ENCODE results near the gene XIST.

XIST gene

DNA sequence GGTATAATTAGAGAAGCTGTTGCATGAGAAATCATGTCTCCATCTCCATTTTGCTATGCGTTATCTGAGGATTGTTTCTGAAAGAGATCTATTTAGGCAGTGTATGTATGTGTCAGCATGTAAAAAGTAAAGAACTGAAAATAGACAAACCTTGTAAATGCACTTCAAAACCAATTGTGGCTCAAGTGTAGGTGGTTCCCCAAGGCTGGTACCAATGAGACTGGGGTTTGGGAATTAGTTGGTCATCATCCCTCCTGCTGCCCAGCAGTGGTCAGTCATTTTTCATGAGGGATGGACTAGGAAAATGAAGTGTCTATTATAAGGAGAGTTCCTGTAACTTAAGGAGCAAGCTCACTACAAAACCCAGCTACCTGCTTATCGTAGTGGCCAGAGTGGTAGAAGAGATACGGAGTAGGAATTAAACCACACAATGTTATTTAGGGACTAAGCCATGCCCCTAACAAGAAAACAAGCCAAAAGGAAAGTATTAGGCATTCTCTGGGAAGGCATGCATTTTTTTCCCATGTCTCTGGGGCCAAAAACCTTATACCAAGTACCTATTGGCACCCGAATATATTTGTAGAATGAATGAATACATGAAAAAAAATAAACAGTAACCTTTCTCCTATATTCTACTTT is 30.5 kb downstream of the XIST start (continued):
- TF ChIP-seq, protein P1, sequence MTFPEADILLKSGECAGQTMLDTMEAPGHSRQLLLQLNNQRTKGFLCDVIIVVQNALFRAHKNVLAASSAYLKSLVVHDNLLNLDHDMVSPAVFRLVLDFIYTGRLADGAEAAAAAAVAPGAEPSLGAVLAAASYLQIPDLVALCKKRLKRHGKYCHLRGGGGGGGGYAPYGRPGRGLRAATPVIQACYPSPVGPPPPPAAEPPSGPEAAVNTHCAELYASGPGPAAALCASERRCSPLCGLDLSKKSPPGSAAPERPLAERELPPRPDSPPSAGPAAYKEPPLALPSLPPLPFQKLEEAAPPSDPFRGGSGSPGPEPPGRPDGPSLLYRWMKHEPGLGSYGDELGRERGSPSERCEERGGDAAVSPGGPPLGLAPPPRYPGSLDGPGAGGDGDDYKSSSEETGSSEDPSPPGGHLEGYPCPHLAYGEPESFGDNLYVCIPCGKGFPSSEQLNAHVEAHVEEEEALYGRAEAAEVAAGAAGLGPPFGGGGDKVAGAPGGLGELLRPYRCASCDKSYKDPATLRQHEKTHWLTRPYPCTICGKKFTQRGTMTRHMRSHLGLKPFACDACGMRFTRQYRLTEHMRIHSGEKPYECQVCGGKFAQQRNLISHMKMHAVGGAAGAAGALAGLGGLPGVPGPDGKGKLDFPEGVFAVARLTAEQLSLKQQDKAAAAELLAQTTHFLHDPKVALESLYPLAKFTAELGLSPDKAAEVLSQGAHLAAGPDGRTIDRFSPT (tag by site-specific recombination; IDR thresholded peaks at IDR 0.05): peak; percentile 91
- TF ChIP-seq, protein P2, sequence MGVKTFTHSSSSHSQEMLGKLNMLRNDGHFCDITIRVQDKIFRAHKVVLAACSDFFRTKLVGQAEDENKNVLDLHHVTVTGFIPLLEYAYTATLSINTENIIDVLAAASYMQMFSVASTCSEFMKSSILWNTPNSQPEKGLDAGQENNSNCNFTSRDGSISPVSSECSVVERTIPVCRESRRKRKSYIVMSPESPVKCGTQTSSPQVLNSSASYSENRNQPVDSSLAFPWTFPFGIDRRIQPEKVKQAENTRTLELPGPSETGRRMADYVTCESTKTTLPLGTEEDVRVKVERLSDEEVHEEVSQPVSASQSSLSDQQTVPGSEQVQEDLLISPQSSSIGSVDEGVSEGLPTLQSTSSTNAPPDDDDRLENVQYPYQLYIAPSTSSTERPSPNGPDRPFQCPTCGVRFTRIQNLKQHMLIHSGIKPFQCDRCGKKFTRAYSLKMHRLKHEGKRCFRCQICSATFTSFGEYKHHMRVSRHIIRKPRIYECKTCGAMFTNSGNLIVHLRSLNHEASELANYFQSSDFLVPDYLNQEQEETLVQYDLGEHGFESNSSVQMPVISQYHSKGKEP (tag by site-specific recombination; IDR thresholded peaks at IDR 0.05): 0 out of 2 replicates have a peak, but pooled peaks have one; percentile 15
- TF ChIP-seq TCF7L2 (IDR thresholded peaks at IDR 0.05; ENCODE audit: borderline replicate concordance, low read depth, low read length) (no peak), ZNF747 (tag by site-specific recombination; IDR thresholded peaks at IDR 0.05) (no peak), ZNF561 (tag by site-specific recombination; IDR thresholded peaks at IDR 0.05; ENCODE audit: borderline replicate concordance) (no peak), KLF1 (tag by site-specific recombination; IDR thresholded peaks at IDR 0.05) (peak; percentile 22; the same call in 1 of the 2 replicates), ZFP3 (tag by site-specific recombination; IDR thresholded peaks at IDR 0.05; ENCODE audit: low read depth) (no peak), ZNF76 (tag by site-specific recombination; IDR thresholded peaks at IDR 0.05; ENCODE audit: borderline replicate concordance, low read depth) (no peak), HOXC10 (CRISPR knock-in tag; IDR thresholded peaks at IDR 0.05) (no peak), MZF1 (tag by site-specific recombination; IDR thresholded peaks at IDR 0.05; ENCODE audit: borderline replicate concordance) (no peak), ZNF501 (tag by site-specific recombination; IDR thresholded peaks at IDR 0.05) (no peak), ZNF404 (tag by site-specific recombination; IDR thresholded peaks at IDR 0.05) (no peak), ZNF660 (tag by site-specific recombination; IDR thresholded peaks at IDR 0.05) (no peak), ZNF146 (tag by site-specific recombination; IDR thresholded peaks at IDR 0.05) (no peak), ZNF239 (tag by site-specific recombination; IDR thresholded peaks at IDR 0.05) (no peak), ZNF600 (tag by site-specific recombination; IDR thresholded peaks at IDR 0.05) (peak; percentile 84), HOXD13 (CRISPR knock-in tag; IDR thresholded peaks at IDR 0.05; ENCODE audit: borderline replicate concordance) (no peak), ZNF175 (tag by site-specific recombination; IDR thresholded peaks at IDR 0.05) (no peak)
- TF ChIP-seq, protein P3, sequence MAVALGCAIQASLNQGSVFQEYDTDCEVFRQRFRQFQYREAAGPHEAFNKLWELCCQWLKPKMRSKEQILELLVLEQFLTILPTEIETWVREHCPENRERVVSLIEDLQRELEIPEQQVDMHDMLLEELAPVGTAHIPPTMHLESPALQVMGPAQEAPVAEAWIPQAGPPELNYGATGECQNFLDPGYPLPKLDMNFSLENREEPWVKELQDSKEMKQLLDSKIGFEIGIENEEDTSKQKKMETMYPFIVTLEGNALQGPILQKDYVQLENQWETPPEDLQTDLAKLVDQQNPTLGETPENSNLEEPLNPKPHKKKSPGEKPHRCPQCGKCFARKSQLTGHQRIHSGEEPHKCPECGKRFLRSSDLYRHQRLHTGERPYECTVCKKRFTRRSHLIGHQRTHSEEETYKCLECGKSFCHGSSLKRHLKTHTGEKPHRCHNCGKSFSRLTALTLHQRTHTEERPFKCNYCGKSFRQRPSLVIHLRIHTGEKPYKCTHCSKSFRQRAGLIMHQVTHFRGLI (tag by site-specific recombination; IDR thresholded peaks at IDR 0.05): no peak
- TF ChIP-seq, protein P4, sequence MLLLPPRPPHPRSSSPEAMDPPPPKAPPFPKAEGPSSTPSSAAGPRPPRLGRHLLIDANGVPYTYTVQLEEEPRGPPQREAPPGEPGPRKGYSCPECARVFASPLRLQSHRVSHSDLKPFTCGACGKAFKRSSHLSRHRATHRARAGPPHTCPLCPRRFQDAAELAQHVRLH (tag by site-specific recombination; IDR thresholded peaks at IDR 0.05): no peak
- TF ChIP-seq, protein P5, sequence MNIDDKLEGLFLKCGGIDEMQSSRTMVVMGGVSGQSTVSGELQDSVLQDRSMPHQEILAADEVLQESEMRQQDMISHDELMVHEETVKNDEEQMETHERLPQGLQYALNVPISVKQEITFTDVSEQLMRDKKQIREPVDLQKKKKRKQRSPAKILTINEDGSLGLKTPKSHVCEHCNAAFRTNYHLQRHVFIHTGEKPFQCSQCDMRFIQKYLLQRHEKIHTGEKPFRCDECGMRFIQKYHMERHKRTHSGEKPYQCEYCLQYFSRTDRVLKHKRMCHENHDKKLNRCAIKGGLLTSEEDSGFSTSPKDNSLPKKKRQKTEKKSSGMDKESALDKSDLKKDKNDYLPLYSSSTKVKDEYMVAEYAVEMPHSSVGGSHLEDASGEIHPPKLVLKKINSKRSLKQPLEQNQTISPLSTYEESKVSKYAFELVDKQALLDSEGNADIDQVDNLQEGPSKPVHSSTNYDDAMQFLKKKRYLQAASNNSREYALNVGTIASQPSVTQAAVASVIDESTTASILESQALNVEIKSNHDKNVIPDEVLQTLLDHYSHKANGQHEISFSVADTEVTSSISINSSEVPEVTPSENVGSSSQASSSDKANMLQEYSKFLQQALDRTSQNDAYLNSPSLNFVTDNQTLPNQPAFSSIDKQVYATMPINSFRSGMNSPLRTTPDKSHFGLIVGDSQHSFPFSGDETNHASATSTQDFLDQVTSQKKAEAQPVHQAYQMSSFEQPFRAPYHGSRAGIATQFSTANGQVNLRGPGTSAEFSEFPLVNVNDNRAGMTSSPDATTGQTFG (tag by site-specific recombination; IDR thresholded peaks at IDR 0.05; ENCODE audit: borderline replicate concordance): no peak
- TF ChIP-seq, protein P6, sequence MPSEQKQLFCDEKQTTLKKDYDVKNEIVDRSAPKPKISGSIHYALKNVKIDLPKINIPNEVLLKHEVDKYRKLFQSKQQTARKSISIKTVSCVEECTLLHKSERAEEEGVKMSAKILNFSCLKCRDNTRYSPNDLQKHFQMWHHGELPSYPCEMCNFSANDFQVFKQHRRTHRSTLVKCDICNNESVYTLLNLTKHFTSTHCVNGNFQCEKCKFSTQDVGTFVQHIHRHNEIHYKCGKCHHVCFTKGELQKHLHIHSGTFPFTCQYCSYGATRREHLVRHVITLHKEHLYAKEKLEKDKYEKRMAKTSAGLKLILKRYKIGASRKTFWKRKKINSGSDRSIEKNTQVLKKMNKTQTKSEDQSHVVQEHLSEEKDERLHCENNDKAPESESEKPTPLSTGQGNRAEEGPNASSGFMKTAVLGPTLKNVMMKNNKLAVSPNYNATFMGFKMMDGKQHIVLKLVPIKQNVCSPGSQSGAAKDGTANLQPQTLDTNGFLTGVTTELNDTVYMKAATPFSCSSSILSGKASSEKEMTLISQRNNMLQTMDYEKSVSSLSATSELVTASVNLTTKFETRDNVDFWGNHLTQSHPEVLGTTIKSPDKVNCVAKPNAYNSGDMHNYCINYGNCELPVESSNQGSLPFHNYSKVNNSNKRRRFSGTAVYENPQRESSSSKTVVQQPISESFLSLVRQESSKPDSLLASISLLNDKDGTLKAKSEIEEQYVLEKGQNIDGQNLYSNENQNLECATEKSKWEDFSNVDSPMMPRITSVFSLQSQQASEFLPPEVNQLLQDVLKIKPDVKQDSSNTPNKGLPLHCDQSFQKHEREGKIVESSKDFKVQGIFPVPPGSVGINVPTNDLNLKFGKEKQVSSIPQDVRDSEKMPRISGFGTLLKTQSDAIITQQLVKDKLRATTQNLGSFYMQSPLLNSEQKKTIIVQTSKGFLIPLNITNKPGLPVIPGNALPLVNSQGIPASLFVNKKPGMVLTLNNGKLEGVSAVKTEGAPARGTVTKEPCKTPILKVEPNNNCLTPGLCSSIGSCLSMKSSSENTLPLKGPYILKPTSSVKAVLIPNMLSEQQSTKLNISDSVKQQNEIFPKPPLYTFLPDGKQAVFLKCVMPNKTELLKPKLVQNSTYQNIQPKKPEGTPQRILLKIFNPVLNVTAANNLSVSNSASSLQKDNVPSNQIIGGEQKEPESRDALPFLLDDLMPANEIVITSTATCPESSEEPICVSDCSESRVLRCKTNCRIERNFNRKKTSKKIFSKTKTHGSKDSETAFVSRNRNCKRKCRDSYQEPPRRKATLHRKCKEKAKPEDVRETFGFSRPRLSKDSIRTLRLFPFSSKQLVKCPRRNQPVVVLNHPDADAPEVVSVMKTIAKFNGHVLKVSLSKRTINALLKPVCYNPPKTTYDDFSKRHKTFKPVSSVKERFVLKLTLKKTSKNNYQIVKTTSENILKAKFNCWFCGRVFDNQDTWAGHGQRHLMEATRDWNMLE (tag by site-specific recombination; conservative IDR thresholded peaks at IDR 0.05; ENCODE audit: low read depth): no peak
- TF ChIP-seq, protein P7, sequence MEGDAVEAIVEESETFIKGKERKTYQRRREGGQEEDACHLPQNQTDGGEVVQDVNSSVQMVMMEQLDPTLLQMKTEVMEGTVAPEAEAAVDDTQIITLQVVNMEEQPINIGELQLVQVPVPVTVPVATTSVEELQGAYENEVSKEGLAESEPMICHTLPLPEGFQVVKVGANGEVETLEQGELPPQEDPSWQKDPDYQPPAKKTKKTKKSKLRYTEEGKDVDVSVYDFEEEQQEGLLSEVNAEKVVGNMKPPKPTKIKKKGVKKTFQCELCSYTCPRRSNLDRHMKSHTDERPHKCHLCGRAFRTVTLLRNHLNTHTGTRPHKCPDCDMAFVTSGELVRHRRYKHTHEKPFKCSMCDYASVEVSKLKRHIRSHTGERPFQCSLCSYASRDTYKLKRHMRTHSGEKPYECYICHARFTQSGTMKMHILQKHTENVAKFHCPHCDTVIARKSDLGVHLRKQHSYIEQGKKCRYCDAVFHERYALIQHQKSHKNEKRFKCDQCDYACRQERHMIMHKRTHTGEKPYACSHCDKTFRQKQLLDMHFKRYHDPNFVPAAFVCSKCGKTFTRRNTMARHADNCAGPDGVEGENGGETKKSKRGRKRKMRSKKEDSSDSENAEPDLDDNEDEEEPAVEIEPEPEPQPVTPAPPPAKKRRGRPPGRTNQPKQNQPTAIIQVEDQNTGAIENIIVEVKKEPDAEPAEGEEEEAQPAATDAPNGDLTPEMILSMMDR (tag by site-specific recombination; IDR thresholded peaks at IDR 0.05): no peak
